ENCODE data around the gene NEMP1.
"Not testable (repeated sequence)": the region's sequence is repeated elsewhere in the genome, so short reads cannot be mapped to it uniquely, and the experiment has no call there.

The NEMP1 gene, protein sequence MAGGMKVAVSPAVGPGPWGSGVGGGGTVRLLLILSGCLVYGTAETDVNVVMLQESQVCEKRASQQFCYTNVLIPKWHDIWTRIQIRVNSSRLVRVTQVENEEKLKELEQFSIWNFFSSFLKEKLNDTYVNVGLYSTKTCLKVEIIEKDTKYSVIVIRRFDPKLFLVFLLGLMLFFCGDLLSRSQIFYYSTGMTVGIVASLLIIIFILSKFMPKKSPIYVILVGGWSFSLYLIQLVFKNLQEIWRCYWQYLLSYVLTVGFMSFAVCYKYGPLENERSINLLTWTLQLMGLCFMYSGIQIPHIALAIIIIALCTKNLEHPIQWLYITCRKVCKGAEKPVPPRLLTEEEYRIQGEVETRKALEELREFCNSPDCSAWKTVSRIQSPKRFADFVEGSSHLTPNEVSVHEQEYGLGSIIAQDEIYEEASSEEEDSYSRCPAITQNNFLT

DNA sequence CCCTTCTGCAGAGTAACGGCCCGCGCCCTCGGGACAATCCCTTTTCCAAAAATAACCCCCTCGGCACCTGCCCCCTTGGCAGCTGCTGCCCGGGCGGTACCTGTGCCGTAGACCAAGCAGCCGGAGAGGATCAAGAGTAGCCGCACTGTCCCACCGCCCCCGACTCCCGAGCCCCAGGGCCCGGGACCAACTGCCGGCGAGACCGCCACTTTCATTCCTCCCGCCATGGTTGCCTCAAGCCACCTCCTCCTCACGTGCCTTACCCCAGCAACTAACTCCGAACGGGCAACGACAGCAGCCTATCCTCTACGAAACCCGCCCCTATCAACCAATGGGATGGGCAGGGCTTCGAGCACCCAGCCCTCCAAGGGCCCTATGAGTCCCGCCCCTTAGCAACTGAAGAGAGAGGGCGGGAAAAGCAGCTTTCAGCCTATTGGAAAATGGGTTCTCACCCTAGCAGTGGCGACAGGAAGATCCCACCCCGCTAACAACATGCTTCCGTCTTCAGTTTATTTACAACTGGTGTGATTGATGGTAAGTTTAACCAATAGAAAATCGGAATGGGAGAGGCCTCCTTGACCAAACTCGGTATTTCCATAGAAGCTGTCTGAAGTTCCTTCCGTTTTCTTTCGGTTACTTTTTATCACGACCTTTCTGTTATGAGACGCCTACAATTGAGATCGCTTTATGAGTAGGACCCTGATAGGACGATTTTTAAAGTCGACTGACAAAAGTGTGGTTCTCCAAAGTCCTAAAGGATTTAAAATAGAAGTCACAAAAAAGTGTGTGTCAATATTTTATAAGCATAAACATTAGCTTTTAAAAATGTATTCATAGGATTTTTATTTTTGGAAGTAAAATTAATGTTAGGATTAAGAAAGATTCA, at the start of gene NEMP1:
Gene NEMP1, minus strand, starts transcription at position 273 of the 886 bp plus-strand sequence. Its CDS starts 46 bp downstream, at position 227.
- DNase-seq = peak; percentile 100

DNA sequence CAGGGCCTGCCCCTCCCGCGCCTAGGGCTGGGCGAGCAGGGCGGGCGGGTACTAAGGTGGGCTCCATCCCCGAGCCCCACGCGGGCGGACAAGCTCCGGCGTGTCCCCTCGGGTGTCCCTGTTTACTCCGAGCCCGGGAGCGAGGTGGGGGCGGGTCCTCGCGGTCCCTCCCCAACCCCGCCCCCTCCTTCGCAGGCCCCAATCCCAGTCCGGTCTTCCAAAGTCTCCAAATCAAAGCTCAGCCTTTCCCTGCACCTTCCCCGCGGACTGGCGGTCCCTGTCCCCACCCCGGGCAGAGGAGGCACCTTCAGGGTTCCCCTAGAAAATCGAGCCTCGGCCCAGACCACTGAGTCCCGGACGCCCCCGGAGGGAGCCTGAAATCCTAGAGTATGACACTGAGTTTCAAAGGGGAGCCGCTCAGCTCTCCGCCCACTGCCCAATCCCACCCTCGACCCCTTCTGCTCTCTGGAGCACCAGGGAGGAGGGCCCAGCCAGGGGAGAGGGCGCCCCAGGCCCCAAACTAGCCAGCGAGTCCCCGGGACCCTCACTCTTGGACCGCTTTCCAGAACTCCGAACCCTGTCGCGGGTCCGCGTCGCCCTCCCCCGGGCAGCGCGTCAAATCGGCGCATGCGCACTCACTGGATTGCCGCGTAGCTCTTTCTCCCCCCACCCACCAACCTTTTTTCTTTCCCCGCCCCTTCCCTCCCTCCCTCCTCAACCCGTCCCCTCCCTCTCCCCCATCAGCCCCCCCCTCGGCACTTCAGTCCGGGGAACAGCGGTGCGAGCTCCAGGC, 49.3 kb upstream of the NEMP1 start, which contains the start of gene LRP1:
Gene LRP1, plus strand, starts transcription at position 758 of the 793 bp plus-strand sequence. CDS start 482 bp downstream, outside the sequence.
- DNase-seq = peak; percentile 63

DNA sequence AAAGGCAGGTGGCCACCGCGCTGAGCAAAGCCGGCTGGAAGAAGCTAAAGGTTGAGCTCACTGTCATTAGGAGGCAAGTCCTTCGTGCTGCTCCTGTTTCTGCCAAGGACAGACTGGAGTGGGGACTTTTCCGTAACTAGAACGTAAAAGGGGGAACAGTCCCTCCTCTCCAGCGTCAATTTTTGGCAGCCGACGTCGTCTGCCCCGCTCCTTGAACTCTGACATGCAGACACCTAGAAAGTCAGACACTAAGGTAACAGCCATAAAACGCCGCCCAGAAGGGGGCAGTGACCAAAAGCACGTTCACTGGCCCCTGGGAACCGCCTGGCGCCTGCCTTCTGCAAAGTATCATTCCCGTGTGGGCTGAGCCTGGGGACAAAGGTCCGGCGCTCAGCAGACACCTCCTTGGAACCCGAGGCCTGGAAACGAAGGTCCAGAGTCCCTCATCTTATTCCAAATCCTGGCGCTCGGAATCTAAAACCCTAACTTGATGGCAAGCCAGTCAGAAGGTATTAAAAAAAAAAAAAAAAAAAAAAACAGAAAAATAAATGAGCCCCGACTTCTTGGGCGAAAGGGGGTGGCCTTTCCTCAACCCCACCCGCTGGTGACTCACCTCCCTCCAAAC, 48.6 kb upstream of the NEMP1 start:
- DNase-seq = peak; percentile 69

DNA sequence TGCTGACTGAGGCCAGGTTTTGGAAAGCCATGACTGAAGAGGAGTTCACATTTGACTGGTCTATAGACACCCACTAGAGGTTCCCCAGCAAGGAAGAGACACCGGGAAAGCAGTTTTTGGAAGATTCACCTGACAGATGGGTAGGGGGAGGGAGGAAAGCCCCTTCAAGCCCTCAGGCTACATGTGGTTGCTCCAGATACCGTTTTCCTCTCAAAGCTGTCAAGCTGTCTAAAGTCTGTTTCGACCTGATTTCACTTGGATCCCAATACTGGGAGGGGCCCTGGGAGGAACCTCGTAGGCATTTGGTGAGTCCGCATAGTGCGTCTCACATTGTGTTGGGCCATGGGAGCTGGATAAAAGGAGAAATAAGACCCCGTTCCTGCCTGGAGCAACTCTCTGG, 48.0 kb upstream of the NEMP1 start:
- DNase-seq = peak; percentile 71

DNA sequence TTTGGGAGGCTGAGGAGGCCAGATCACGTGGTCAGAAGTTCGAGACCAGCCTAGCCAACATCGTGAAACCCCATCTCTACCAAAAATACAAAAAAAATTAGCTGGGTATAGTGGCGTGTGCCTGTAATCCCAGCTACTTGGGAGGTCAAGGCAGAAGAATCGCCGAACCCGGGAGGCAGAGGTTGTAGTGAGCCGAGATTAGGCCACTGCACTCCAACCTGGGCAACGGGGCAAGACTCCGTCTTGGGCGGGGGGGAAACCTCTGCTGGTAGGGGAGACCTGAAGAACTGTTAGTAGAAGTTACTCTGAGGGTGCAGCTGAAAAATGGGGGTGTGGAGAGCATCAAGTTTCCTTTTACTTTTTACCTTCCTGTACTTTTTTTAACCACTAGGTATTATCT, 47.5 kb upstream of the NEMP1 start:
- no peak for DNase-seq

DNA sequence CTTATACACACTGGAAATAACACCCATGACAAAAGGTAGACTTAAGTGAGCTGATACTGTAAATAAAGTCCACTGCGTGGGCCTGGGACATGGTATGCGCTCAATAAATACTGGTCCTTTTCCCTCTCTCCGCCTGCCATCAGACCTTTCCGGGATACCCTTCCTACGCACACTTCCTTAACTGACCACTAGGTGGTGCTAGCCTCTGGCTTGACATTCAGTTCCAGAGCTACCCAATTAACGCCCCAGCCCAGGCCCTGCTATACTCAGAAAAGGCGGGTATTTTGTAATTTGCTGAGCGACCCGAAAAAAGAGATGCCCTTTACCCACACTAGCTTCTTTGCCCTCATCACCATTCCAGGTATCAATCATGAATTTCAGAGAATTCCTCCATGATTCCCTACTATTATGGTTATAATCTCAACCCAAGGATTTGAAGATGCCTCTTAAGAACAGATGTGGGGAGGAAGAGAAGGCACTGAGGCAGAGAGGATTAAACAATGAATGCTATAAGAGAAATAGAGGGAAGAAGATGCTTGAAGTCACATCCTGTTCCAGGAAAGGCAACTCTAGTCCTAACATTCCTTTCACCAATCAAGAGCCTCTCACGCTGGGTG, 45.8 kb upstream of the NEMP1 start:
- peak; percentile 85 for DNase-seq

DNA sequence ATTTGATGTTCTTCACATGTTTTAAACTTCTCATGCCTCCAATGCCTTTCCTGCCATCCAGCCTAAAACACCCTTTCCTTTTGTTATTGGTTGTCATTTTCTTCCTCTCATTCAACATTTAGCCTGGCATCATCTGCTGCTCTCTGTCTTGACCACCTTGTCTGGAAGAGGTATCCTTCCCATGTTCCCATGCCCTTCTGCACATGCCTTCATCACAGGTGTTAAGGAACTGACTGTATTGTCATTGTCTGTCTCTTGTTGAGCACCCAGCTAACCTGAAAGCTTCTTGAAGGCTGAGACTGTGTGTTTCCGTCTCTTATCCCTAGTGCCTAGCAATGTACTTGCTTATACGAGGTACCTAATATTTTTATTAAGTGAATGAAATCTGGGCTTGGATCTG, 45.2 kb upstream of the NEMP1 start:
- DNase-seq = no peak

DNA sequence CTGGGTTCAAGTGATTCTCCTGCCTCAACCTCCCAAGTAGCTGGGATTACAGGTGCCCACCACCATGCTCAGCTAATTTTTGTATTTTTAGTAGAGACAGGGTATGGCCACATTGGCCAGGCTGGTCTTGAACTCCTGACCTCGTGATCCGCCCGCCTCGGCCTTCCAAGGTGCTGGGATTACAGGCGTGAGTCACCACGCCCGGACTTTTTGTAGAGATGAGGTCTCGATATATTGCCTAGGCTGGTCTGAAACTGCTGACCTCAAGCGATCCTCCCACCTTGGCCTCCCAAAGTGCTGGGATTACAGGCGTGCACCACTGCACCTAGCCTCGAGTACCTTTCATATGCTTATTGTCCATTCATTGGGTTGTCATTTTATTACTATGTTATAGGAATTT, 42.1 kb upstream of the NEMP1 start:
- DNase-seq = not testable (repeated sequence)

DNA sequence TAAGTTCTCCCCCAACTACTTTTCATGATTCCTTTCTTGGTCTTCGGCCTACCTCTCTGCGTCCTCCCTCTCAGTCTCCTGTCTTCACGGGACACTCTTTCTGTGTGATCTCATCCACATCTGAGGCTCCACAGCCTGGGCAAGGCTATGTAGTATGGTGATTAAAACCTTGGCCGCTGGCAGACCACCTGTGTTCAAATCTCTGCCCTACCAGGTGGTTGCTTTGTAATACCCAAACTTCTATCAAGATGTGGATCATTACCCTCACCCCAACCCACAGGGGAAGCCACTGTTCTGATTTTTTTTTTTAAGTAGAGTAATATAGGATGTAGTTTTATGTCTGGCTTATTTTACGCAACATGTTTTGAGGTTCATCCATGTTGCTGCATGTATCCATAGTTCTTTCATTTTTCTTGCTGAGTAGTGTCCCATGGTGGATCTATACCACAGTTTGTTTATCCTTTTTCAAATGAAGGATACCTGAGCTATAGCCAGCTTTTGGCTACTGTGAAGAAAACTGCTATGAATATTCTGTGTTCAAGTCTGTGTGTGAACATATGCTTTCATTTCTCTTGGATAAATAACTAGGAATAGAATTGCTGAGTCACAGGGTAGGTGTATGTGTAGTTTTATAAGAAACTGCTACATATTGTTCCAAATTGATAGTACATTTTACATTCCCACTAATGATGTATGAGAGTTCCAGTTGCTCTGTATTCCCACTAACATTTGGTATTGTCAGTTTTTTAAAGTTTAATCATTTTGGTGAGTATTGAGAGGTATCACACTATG, 40.9 kb upstream of the NEMP1 start:
- no peak for DNase-seq

DNA sequence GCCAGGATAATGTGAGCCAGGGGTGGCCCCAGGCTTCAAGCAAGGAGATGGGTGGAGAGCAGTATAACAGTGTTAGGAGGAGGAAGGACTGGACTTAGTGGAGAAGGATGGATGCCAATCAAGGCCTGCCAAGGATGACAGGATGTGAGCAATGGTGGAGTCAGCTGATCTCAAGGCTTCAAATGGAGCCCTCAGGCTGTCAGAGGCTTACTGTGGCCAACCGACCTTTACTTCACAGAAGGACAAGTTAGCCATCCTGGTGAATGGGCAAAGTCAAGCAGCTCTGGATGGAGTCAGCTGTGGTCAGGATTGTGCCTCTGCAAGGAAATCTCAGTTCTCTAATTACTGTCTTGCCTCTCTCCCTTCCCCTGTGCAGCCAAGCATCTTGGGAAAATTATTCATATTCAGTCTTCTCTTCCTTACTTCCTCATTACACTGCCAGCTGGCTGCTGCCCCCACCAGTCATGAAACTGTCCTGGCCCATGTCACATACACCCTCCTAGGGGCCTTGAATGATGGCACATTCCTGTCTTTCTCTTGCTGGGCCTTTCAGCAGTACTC, 40.2 kb upstream of the NEMP1 start:
- no peak for DNase-seq

DNA sequence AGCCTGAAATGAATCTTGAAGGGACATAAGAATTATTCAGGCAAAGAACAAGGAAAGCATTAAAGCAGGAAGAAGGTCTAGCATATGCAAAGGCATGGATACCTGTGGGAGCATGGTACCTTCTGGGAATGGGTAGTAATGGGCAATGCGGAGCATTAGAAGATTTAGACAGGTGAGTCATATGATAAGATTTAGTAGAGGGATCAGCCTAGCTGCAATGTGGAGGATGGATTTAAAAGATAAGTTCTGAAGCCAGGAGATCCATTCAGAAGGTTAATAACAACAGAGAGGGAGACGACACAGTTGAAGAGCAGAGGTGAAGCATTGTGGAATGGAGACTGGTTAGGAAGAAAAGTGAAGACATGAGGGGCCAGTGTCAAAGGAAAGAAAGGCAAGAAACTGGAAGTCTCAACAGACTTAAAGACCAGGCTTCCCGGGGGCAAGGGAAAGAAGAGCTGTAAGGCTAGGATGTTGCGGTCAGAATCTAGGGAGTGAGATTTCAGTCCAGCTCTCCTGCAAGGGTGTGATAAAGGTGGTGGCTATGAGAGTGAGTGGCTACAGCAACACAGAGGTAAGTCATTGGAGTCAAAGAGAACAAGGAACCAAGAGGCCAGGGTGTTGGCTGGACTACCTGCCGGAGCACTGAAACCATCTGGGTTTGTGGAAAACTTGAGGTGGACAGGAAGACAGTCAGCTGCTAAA, 38.1 kb upstream of the NEMP1 start:
- DNase-seq = no peak

DNA sequence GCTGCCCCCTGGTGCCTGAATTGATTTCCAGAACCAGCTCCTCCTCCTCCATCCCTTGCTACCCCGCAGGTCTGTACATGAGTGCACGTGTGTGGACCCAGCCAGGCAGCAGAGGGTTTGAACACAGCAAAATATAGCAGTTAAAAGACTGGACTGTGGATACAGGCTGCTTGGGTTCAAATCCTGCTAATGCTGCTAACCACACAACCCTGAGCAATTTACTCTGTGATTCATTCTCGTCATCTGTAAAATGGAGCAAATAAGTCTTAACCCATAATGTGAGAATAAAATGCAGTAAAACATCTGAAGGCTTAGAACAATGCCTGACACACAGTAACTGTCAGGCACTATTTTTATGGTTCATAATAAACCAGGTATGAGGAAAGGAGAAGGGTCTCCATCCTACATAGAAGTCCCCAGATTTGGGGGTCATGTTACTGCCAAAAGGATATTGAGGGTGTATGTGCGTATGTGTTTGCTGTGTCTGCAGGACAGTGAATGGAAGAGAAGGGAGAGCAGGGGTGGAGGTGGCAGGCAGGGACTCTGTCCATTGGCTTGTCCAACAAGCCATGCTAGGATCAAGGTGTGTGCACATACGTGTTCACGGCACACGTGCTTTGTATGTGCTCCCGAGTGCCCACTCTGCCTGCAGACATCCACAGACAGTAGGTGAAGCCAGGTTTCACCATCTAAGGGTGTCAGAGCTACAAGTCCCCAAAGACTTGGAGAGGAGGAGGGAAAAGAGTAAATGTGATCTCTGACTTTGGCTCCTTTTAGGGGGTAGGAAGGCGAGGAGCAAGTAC, 34.1 kb upstream of the NEMP1 start:
- no peak for DNase-seq

DNA sequence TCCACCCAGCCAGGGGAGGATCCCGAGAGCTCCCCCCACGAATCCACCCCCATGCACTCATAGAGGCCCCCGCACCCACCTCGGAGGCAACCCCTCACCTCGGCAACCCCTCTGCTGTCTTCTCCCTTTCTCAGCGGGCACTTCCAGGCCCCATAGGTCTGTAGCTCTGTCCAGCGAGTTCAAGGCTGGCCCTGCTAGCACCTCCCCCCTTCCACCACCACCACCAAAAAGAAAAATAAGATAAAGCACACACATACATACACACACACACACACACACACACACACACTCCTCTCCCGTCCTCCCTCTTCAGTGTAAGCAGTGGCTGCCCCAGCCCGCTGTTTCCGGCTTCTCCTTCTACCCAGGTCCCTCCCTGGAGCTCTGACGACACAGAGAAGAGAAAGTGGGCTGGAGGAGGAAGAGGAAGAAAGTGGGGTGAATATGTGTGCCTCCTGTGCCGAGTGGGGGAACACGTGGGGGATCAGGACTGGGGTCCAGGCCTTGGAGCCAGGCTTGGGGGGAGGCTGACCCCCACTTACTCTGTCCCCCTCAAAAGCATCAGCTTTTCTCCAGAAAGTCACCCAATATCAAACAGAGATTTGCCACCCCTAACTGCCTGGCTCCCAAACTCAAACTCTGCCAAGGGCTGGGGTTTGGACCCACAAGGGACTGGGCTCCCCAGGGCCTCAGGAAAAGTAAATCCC, 32.6 kb upstream of the NEMP1 start, which contains the start of gene STAT6:
Gene STAT6, minus strand, starts transcription at position 332 of the 704 bp plus-strand sequence. CDS start 3,084 bp downstream, outside the sequence.
- DNase-seq = peak; percentile 91

DNA sequence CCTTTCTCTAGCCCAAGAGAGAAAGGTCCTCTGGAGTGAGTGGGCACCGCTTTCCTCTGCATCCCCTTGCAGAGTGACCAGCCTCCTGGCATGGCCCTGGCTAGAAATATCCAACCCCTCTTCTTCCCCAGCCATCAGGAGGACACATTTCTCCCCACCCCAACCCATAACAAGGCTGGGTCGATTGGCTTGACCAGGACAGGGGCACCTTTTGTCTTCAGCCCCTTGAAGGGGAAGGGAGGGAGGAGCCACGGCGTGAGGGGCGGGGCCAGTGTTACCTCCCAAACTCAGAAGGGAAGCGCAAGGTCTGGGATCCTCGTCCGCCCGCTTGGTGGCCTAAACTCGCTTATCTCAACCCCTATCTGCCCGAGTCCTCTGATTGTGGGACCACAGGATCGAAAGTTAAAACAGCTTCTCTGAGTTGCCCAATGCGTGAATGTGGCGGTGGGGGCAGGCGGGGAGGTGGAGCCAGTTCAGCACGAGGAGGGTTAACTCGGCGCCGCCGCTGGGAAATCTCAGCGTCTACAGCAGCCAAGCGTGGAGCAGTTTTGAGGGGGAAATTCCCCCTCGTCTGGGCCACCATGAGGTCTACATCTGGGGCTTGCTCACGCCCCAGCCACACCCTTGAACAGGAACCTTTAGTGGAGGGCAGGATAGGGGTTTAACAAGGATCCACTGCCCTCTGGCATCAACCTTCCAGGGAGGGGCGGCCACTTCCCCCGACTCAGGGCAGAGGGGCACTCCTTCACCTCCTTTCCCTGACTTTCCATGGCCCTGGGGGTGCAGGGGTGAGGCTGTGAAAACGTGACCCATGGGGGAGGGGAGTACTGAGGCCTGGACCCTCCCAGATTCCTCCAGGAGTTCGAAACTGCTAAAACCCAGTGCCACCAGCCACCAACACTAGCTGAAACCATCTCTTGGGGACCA, 31.8 kb upstream of the NEMP1 start:
- DNase-seq = peak; percentile 90

DNA sequence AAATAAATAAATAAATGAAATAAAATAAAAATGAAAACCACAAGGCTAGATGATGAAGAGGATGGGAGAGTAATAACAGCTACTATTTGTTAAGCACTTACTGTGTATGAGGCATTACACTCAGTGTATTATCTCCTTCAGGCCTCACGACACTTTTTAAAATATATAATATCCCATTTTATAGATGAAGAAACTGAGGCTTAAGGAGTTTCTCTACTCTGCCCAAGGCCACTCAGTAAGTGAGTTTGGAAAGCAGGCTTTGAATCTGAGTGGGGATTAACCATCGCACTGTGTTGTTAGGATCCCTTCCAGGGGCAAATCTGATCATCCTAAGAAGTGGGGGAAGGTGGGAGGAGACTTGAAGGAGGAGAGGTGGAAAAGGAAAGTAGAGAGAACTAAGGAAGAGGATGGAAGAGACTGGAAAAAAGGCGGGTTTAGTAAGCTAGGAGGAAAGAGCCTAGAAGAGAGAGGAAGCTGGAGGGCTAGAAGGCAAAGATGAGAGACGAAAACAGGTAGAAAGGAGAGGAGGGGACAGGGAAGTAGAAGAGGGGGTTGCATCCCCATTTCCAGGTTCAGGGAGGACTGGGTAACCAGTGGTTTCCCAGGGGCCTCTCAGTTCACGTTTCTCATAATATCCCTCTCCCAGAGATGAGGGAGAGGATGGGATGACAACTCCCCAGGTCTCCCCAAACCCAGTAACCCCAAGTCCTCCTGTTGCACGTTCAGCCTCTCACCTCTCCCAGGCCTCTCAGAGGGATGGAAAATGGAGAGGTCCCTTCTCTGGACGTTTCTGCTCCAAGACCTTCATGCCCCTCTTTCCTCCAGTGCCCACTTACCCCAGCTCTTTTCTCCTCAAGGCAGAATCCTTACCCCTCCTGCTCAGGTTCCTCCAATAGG, 30.9 kb upstream of the NEMP1 start:
- no peak for DNase-seq
